MV-4-11 (cell line): ENCODE data around the gene SYTL1.
A peak's percentile ranks its signal among the peaks of the same experiment; 100 is the strongest.

Experiments used
- DNase-seq: peaks from one replicate; lab custom pipeline; 2025; lab: John Stamatoyannopoulos, UW

SYTL1 gene

DNA sequence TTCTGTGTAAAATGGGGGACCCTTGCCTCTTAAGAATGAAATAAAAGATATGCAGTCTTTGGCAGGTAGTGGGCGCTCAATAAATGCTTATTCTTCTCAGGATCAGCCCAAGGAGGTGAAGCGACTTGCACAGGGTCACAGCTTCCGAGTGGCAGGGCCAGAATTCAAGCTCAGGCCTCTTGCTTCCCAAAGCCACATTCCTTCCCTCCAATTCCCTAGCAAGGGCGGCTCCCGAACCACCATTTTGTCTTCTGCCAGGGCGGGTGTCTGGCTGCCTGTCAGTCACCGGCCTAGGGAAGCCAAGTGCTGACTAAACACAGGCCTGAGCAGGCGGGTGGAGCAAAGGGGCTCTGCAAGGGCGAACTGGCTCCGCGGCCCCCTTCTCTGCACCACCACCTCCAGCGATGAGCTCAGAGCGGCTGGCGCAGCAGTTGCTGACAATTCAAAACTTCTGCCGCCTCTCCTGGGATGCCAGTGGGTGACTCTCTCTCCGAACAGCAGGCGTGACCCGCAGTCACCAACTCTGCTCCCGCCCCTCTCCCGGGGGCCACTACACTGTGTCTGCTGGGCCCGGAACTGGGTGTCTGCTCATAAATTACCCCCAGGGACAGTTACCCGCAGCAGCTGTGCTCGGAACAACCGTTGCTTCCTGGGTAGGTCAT lies 61.4 kb downstream of the SYTL1 start:
- peak; percentile 89 for DNase-seq
